Endothelial cell of umbilical vein (primary cell): ENCODE results near the gene MYMX. TPM values are rescaled to one million over a fixed set of nuclear protein-coding genes. Genes with fewer than 3 reads are reported as not detected.

Source experiments
- BruUV-seq: library from RNA; stranded (reverse); fragments of 400-500 nt; replicated peaks from 2 replicates; lab custom pipeline; 2021; lab: Mats Ljungman, UMichigan
- CTCF ChIA-PET: fragments of 300-600, 350-600 bp; sonication (Branson Sonifier 250); formaldehyde crosslinking; loops from one replicate; lab custom pipeline; 2021; ENCODE audit warnings: antibody characterized with exemption, inconsistent platforms; lab: Charles Lee
- POLR2A ChIA-PET: fragments of 300-600, 350-600 bp; sonication (Branson Sonifier 250); formaldehyde crosslinking; loops from one replicate; lab custom pipeline; 2021; ENCODE audit warnings: antibody characterized with exemption, inconsistent platforms; lab: Charles Lee
- DNase-seq: peaks from one replicate; pipeline ENCODE4 v3.0.0-alpha.2; 2011; ENCODE audit warnings: low read depth, low spot score
- FAIRE-seq: peaks from 2 replicates; lab custom pipeline; 2011; peaks lifted over from hg19 to GRCh38; lab: Jason Lieb, UNC
- H2AFZ ChIP-seq: 2 replicates; pipeline ENCODE4 v1.6.0; 2012; ENCODE audit warnings: low read depth, low read length, control low read depth, inconsistent platforms
- H3K27ac ChIP-seq: 2 replicates; pipeline ENCODE4 v1.5.1; 2011; ENCODE audit warnings: low read depth, mild to moderate bottlenecking, control low read depth, low read length, moderate library complexity; ENCODE audit not compliant: insufficient read depth
- H3K27me3 ChIP-seq, 2 experiments: 2 replicates each; pipeline versions ENCODE4 v1.6.0 to v1.6.1; 2011; ENCODE audit warnings: low read length in 2 of 2, mixed read lengths in 1 of 2; ENCODE audit not compliant: control insufficient read depth in 2 of 2, insufficient read depth in 2 of 2
- H3K36me3 ChIP-seq, 2 experiments: 2 replicates in 1 of 2; 3 replicates in 1 of 2; pipeline ENCODE4 v1.5.1; 2011; ENCODE audit warnings: low read length in 2 of 2, mild to moderate bottlenecking in 1 of 2, moderate library complexity in 1 of 2; ENCODE audit not compliant: control insufficient read depth in 2 of 2, insufficient read depth in 2 of 2; ENCODE audit errors: extremely low read depth in 1 of 2
- H3K4me1 ChIP-seq: 3 replicates; pipeline ENCODE4 v1.5.1; 2011; ENCODE audit warnings: mild to moderate bottlenecking, low read length; ENCODE audit not compliant: control insufficient read depth, insufficient read depth; ENCODE audit errors: extremely low read depth
- H3K4me2 ChIP-seq: 2 replicates; pipeline ENCODE4 v1.6.1; 2011; ENCODE audit warnings: low read length, control low read depth, mixed read lengths; ENCODE audit not compliant: insufficient read depth
- H3K4me3 ChIP-seq, 3 experiments: fragments of 200-600 bp in 1 of 3; sonication (generic), shearing (Covaris generic) in 1 of 3; replicated peaks in 1 of 3; 2 replicates each; pipeline ENCODE4 v1.5.1; 2011 to 2016; ENCODE audit warnings: control low read depth in 3 of 3, low read length in 3 of 3, mild to moderate bottlenecking in 2 of 3, inconsistent platforms in 1 of 3, low read depth in 1 of 3, moderate library complexity in 1 of 3; ENCODE audit not compliant: insufficient read depth in 1 of 3
- H3K79me2 ChIP-seq: 2 replicates; pipeline ENCODE4 v1.6.0; 2012; ENCODE audit warnings: low read length, inconsistent platforms; ENCODE audit not compliant: control insufficient read depth, insufficient read depth
- H3K9ac ChIP-seq: replicated peaks from 2 replicates; pipeline ENCODE3; 2011; ENCODE audit warnings: low read length, control low read depth; ENCODE audit not compliant: insufficient read depth; ENCODE audit errors: extremely low read depth
- H3K9me1 ChIP-seq: replicated peaks from 3 replicates; pipeline ENCODE4 v1.6.0; 2011; ENCODE audit warnings: mild to moderate bottlenecking, low read length; ENCODE audit not compliant: control insufficient read depth, insufficient read depth; ENCODE audit errors: extremely low read depth
- H3K9me3 ChIP-seq: replicated peaks from 2 replicates; pipeline ENCODE4 v1.5.1; 2012; ENCODE audit warnings: low read length, inconsistent platforms; ENCODE audit not compliant: control insufficient read depth, insufficient read depth
- H4K20me1 ChIP-seq: replicated peaks from 2 replicates; pipeline ENCODE3; 2011; ENCODE audit warnings: mild to moderate bottlenecking, low read length; ENCODE audit not compliant: control insufficient read depth, insufficient read depth; ENCODE audit errors: extremely low read depth
- FOS ChIP-seq: IDR thresholded peaks from 2 replicates; pipeline ENCODE4 v1.6.1; 2011; ENCODE audit warnings: mild to moderate bottlenecking, low read length, moderate library complexity, borderline replicate concordance; ENCODE audit not compliant: insufficient read depth
- POLR2A ChIP-seq: IDR thresholded peaks from 2 replicates; pipeline ENCODE4 v1.6.1; 2012; ENCODE audit warnings: low read depth, mild to moderate bottlenecking, control low read depth, low read length
- POLR2AphosphoS5 ChIP-seq: IDR thresholded peaks from 2 replicates; pipeline ENCODE4 v1.6.1; 2012; ENCODE audit warnings: low read depth, mild to moderate bottlenecking, control low read depth, low read length, moderate library complexity; ENCODE audit not compliant: insufficient read depth
- dilution Hi-C: fragments of 300-500 bp; cut with MboI; formaldehyde crosslinking; loops from one replicate; pipeline ENCODE4 v1.15.0; 2019; ENCODE audit warnings: low sequenced_read_pairs; ENCODE audit not compliant: extremely low pct_ligation_motif_present
- intact Hi-C: fragments of 100-400 bp; cut with micrococcal nuclease; formaldehyde crosslinking; loops from one replicate; pipeline ENCODE4 v1.10.0; 2022
- polyA plus RNA-seq, 4 experiments: library from polyadenylated mRNA; depleted of rRNA in 3 of 4; stranded (reverse) in 3 of 4; unstranded in 1 of 4; fragments of >200 nt; gene quantifications; 2 replicates each; pipeline versions ENCODE4 v1.2.1 to v1.2.3, GENCODE V29; 2011 to 2012; ENCODE audit warnings: missing spikeins in 1 of 4
- total RNA-seq: library from RNA; stranded (reverse); gene quantifications from 2 replicates; pipeline ENCODE4 v1.2.3, GENCODE V29; 2021

The MYMX gene
- total and polyA plus RNA-seq, 2 donors (not counting 3 experiments of a cell fraction or from before 2014, with no cell fraction given) = 0.18 TPM; not detected in 1

GRCh38 chr6:44255105-44255808, 38.5 kb downstream of the MYMX start:
- no peak overlapping the region for H3K27ac ChIP-seq
- H3K4me1 ChIP-seq = peaks cover 19% of the 10 kb centered on the region
- BruUV-seq = no TSS peak
- peaks cover 34 to 55% of the 10 kb centered on the region in 2 experiments for H3K36me3 ChIP-seq
- H3K79me2 ChIP-seq = peaks cover 42% of the 10 kb centered on the region
- no peaks in the 10 kb centered on the region for H3K27me3 ChIP-seq
- intact Hi-C loops = no loop called here
- H3K9me3 ChIP-seq = no peaks in the 10 kb centered on the region
- peaks cover 2% of the 10 kb centered on the region for H4K20me1 ChIP-seq
- dilution Hi-C loops = no loop called here
- H3K9me1 ChIP-seq = no peaks in the 10 kb centered on the region
- H3K4me3 ChIP-seq = no peak overlapping the region
- peak overlapping the region; percentile 63 for H3K4me2 ChIP-seq
- H3K9ac ChIP-seq = no peak overlapping the region
- FAIRE-seq = peak; percentile 26
- H2AFZ ChIP-seq = no peak overlapping the region
- ChIA-PET POLR2A (interaction anchor here (2.9 kb wide), 1 partner anchor 9 kb away, joined by 49 read pairs; the partner anchor contains the start of gene HSP90AB1), CTCF (interaction anchor here (1.2 to 3.3 kb wide), 4 partner anchors 9 to 83 kb away, joined by 7 to 38 read pairs (median 22); partner anchors contain the start of gene HSP90AB1)
- DNase-seq = no peak
- TF ChIP-seq POLR2AphosphoS5 = peak; percentile 66
- no peak for TF ChIP-seq FOS
- peak; percentile 53 for TF ChIP-seq POLR2A

- no TSS peak for BruUV-seq
- Histone ChIP-seq H3K4me3 (peak overlapping the region; percentile 67 to 89 (median 74)), H3K79me2 (peaks cover 34% of the 10 kb centered on the region), H3K27me3 (no peaks in the 10 kb centered on the region), H3K4me2 (peak overlapping the region; percentile 63), H3K36me3 (peaks cover 25 to 51% of the 10 kb centered on the region in 2 experiments), H2AFZ (no peak overlapping the region), H3K4me1 (peaks cover 13% of the 10 kb centered on the region), H3K9ac (peak overlapping the region; percentile 69), H3K9me1 (no peaks in the 10 kb centered on the region), H3K27ac (peak overlapping the region; percentile 49), H3K9me3 (no peaks in the 10 kb centered on the region), H4K20me1 (peaks cover 2% of the 10 kb centered on the region)
- dilution Hi-C loops = no loop called here
- ChIA-PET CTCF (interaction anchor here (0.8 to 3.3 kb wide), 20 partner anchors 10 to 159 kb away, joined by 3 to 38 read pairs (median 4); partner anchors contain the start of gene HSP90AB1), POLR2A (interaction anchor here (0.6 to 2.9 kb wide), 5 partner anchors 9 to 160 kb away, joined by 3 to 49 read pairs (median 4); partner anchors contain the start of genes HSP90AB1 and TMEM63B)
- intact Hi-C loops = loop anchor here (1.0 to 2.0 kb wide), 2 partner anchors 9 to 35 kb away; partner anchors contain the start of gene HSP90AB1
- no peak for DNase-seq
- peak; percentile 67 for FAIRE-seq
- TF ChIP-seq POLR2A = no peak
- TF ChIP-seq POLR2AphosphoS5 = peak; percentile 29
These were observed 39.4 kb downstream of the MYMX start for GRCh38 chr6:44255871-44256774.
